ENCODE data around the gene KIR2DL1.
"Not testable (repeated sequence)": the region's sequence is repeated elsewhere in the genome, so short reads cannot be mapped to it uniquely, and the experiment has no call there.

The KIR2DL1 gene

DNA sequence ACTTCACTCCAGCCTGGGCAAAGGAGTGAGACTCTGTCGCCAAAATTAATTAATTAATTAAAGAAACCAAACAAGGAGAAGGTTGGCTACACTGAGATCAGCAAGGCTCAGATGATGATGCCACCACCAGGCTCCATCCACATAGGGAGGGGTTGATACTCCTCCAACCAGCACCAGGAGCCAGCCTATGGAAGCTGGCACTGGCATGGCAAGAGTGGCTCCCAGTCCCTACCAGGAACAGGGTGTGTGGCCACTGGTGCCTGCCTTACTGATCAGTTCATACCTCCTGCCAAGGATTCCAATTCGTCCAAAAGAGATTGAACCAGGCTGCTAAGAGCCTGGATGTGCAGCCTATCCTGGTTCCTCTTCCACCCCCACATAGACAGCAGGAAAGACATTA lies 3.1 kb downstream of the KIR2DL1 start:
- not testable (repeated sequence) for DNase-seq

DNA sequence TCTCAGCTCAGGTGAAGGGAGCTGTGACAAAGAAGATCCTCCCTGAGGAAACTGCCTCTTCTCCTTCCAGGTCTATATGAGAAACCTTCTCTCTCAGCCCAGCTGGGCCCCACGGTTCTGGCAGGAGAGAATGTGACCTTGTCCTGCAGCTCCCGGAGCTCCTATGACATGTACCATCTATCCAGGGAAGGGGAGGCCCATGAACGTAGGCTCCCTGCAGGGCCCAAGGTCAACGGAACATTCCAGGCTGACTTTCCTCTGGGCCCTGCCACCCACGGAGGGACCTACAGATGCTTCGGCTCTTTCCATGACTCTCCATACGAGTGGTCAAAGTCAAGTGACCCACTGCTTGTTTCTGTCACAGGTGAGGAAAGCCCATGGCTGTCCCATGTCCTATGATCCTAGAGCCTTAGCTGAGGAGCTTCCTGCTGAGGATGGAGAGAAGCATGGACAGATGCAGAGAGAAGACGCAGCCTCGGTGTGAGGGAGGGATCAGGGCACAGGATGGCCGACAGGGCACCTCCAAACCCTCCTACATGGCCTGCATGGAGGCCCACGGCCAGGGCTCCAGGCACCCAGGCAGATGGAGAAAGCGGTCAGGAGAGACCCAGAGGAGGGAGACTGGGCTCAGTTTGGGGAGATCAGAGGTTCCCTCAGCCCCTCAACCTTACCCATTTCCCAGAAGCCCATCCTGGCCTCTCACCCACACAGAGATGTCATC lies 5.7 kb downstream of the KIR2DL1 start:
- DNase-seq: not testable (repeated sequence)

DNA sequence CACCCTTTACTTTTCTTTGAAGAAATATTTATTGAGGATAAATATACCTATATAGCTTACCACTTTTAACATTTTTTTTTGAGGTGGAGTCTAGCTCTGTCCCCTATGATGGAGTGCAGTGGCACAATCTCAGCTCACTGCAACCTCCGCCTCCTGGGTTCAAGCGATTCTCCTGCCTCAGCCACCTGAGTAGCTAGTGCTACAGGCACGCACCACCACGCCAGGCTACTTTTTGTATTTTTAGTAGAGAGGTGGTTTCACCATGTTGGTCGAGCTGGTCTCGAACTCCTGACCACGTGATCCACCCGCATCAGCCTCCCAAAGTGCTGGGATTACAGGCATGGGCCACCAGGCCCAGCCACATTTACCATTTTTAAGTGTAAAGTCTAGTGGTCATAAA lies 6.2 kb downstream of the KIR2DL1 start:
- not testable (repeated sequence) for DNase-seq

DNA sequence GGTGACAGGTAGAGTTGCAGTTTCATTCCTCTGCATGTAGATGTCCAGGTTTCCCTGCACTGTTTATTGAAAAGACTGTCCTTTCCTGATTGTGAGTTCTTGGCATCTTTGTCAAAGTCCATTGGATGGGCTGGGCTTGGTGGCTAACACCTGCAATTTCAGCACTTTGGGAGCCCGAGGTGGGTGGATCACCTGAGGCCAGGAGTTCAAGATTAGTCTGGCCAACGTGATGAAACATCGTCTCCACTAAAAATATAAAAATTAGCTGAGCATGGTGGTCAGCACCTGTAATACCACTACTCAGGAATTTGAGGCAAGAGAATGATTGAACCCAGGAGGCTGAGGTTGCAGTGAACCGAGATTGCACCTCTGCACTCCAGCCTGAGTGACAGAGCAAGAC lies 8.3 kb downstream of the KIR2DL1 start:
- not testable (repeated sequence) for DNase-seq

DNA sequence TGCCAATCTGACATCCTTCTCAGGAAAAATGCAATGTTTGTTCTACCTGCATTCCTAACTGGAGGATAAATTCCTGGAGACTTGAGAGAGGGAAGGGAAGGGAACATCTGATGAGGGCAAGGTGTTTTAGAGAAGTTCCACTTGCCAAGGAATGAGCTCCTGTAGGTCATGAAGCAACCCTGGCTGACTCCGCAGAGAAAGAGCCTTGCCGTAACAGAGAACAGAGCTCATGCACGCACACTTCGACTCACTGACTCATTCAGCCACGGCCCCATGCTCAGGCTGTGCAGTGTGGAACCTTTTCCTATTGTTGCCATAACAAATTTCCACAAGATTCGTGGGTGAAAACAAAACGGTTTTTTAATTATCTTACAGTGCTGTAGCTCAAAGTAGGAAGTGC lies 9.3 kb downstream of the KIR2DL1 start:
- not testable (repeated sequence) for DNase-seq

DNA sequence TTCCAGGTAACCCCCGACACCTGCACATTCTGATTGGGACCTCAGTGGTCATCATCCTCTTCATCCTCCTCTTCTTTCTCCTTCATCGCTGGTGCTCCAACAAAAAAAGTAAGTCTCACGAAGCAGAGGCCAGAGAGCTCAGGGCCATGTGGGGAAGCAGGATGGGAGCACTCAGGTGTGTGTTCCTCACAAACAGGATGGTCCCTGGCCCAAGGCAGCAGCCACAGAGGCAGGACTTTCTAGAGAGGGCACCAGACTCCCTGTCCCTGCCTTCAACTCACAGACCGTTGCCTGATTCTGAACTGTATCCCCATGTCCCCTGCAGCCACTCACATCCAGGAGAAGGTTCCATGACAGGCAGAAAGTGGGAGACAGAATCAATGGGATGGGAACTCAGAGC lies 13.3 kb downstream of the KIR2DL1 start:
- DNase-seq: not testable (repeated sequence)

DNA sequence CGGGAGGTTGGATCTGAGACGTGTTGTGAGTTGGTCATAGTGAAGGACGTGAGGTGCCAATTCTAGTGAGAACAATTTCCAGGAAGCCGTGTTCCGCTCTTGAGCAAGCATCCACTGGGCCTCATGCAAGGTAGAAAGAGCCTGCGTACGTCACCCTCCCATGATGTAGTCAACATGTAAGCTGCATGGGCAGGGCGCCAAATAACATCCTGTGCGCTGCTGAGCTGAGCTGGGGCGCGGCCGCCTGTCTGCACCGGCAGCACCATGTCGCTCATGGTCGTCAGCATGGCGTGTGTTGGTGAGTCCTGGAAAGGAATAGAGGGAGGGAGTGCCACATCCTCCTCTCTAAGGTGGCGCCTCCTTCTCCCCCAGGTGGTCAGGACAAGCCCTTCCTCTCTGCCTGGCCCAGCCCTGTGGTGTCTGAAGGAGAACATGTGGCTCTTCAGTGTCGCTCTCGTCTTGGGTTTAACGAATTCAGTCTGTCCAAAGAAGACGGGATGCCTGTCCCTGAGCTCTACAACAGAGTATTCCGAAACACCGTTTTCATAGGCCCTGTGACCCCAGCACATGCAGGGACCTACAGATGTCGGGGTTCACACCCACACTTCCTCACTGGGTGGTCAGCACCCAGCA lies 16.6 kb downstream of the KIR2DL1 start:
- not testable (repeated sequence) for DNase-seq

DNA sequence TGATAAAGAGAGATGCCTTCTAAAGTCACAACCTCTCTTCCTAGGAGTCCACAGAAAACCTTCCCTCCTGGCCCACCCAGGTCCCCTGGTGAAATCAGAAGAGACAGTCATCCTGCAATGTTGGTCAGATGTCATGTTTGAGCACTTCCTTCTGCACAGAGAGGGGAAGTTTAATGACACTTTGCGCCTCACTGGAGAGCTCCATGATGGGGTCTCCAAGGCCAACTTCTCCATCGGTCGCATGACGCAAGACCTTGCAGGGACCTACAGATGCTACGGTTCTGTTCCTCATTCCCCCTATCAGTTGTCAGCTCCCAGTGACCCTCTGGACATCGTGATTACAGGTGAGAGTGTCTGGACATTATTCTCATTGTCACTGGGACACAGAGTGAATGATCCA lies 18.6 kb downstream of the KIR2DL1 start:
- DNase-seq: not testable (repeated sequence)

DNA sequence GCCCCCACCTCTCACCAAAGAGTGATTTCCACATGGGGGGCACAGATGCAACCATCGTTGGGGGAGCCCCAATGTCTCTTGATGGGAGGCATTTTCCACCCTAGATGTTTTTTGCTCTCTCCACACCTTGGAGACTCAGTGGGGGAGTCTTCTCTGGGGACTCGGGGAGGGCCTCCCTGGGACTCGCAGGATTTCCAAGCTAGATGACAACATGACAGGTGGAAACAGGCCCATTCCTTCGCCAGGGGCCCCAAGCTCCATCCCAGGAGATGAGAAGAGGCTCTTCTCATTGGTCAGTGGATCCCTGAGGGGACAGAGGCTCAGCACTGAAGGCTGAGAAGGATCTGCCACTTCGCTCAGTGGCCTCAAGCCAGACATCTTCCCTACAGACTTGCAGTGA lies 21.1 kb downstream of the KIR2DL1 start:
- no peak for DNase-seq

DNA sequence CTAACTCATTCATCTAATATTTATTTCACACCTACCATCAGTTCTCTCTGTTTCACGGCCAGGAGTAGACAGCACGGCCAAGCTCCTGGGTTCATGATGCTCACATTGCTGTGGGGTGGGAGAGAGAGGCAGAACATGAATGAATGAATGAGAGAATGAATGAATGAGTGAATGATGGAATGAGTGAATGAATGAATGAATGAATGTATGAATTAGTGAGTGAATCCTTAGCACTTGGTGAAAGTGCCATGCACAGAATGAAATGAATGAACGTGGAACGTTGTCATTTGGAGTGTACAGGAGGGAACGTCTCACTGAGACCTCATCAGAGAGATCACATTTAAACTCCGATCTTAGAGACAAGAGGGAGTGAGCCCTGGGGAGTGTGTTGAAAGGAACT lies 21.9 kb downstream of the KIR2DL1 start:
- DNase-seq: no peak

DNA sequence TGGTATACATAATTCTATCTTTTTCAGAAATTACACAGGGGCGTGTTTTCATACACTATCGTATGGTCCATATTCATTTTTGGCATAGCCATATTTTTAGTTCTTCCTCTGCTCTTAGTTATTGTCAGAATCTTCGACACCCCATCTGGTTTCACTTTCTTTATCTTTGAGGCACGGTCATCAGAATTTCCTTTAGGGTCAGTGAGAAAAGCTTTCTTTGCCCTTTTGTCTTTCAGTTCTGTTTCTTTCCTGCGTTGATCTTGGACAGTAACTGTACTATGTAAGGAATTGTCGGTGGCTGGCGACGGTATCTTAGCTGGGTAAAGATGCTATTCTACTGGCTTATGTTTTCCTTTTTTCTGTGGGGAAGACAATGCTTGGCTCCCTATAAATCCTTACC lies 23.2 kb downstream of the KIR2DL1 start:
- DNase-seq: no peak

DNA sequence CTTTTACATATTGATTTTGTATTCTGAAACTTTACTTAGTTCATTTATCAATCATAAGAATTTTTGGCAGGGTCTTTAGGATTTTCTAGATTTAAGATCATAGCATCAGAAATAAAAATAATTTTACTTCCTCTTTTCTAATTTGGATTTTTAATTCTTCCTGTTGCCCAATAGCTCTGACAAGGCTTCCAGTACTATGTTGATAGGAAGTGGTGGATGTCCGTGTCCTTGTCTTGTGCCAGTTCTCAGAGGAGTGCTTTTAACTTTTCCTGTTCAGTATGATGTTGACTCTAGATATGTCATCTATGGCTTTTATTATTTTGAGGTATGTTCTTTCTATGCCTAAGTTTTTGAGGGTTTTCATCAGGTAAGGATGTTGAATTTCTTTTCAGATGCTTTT lies 26.2 kb downstream of the KIR2DL1 start:
- no peak for DNase-seq

DNA sequence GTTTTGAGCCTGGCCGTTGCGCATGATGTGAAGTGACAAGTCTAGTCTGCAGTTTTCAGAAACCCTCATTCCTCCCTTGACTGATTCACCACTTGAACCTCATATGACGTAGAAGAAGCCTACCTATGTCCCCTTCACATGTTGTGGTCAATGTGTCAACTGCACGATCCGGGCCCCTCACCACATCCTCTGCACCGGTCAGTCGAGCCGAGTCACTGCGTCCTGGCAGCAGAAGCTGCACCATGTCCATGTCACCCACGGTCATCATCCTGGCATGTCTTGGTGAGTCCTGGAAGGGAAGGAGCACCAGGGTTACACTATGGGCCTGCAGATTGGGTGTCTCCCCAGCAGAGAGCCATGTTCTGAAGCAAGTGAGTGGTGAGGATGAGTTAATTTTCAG lies 33.8 kb downstream of the KIR2DL1 start, which contains the start of gene KIR2DL4:
Gene KIR2DL4 (plus strand): TSS at position 201 of the 400 bp plus-strand sequence. CDS start 42 bp downstream, at position 243.
- no peak for DNase-seq

DNA sequence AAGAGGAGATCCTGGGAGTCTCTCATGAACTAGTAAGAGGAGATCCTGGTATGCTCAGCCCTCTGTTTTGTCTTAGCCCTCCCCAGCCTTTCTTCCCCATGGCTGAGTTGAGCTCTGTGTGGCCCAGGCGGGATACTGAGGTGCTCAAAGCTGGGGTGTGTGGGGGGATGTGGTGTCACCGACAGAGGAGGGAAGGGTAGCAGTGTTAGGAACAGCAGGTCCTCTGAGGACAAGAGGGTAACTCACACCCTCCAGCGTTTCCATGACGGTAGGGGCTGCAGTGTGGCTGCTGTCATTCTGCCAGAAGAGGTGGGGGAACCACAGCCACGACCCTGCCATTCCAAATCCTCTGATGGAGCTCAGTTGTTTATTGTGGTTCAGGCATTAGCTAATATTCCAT lies 34.5 kb downstream of the KIR2DL1 start:
- DNase-seq: no peak

DNA sequence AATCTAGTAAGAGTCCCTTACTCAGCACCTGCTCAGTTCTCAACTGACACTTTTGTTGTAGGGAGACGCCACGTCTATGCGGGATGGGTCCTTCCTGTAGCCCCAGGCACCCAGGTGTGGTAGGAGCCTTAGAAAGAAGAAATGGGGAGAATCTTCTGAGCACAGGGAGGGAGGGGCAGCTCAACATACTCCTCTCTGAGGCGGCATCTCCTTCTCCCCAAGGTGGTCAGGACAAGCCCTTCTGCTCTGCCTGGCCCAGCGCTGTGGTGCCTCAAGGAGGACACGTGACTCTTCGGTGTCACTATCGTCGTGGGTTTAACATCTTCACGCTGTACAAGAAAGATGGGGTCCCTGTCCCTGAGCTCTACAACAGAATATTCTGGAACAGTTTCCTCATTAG lies 35.0 kb downstream of the KIR2DL1 start:
- DNase-seq: no peak

DNA sequence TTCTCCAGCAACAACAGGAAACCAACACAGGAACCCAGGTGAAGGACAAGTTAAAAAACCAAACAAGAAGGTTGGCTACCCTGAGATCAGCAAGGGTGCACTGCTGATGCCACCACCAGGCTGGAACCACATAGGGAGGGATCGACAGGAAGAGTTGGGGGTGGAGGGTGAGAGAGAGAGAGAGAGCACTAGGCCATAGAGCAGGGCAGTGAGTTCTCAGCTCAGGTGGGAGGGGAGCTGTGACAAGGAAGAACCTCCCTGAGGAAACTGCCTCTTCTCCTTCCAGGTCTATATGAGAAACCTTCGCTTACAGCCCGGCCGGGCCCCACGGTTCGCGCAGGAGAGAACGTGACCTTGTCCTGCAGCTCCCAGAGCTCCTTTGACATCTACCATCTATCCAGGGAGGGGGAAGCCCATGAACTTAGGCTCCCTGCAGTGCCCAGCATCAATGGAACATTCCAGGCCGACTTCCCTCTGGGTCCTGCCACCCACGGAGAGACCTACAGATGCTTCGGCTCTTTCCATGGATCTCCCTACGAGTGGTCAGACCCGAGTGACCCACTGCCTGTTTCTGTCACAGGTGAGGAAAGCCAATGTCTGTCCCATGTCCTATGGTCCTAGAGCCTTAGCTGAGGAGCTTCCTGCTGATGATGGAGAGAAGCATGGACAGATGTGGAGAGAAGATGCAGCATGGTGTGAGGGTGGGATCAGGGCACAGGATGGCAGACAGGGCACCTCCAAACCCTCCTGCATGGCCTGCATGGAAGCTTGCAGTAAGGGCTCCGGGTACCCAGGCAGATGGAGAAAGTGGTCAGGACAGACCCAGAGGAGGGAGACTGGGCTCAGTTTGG lies 36.3 kb downstream of the KIR2DL1 start:
- no peak for DNase-seq

DNA sequence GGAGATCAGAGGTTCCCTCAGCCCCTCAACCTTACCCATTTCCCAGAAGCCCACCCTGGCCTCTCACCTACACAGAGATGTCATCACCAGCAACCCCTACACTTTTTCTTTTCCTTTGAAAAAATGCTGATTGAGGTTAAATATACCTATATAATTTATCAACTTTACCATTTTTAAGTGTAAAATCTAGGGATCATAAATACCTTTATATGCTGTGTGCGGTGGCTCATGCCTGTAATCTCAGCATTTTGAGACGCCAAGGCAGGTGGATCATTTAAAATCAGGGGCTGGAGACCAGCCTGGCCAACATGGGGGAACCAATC lies 36.9 kb downstream of the KIR2DL1 start:
- no peak for DNase-seq

DNA sequence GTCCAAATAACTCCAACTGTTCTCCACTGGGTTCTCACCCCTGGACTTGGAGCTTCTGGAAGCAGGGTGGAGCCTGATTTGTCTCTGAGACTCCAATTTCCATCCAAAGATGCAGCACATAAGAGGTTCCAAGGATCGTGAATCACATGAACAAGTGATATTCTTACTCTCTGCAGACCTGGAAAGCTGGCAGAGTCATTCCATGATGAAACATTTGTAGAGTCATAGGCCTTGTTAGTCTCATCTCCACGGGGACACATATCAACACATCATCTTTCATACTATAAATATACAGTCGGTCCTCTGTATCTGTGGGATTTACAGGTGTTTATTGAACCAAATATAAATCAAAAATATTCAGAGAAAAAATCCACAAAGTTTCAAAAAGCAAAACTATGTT lies 45.0 kb downstream of the KIR2DL1 start:
- DNase-seq: not testable (repeated sequence)

DNA sequence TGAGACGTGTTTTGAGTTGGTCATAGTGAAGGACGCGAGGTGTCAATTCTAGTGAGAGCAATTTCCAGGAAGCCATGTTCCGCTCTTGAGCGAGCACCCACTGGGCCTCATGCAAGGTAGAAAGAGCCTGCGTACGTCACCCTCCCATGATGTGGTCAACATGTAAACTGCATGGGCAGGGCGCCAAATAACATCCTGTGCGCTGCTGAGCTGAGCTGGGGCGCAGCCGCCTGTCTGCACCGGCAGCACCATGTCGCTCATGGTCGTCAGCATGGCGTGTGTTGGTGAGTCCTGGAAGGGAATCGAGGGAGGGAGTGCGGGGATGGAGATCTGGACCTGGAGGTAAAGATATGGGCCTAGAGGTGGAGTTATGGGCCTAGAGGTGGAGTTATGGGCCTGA lies 46.7 kb downstream of the KIR2DL1 start, which contains the start of gene KIR3DL1:
Gene KIR3DL1 (plus strand): TSS at position 218 of the 400 bp plus-strand sequence.
- DNase-seq: not testable (repeated sequence)

DNA sequence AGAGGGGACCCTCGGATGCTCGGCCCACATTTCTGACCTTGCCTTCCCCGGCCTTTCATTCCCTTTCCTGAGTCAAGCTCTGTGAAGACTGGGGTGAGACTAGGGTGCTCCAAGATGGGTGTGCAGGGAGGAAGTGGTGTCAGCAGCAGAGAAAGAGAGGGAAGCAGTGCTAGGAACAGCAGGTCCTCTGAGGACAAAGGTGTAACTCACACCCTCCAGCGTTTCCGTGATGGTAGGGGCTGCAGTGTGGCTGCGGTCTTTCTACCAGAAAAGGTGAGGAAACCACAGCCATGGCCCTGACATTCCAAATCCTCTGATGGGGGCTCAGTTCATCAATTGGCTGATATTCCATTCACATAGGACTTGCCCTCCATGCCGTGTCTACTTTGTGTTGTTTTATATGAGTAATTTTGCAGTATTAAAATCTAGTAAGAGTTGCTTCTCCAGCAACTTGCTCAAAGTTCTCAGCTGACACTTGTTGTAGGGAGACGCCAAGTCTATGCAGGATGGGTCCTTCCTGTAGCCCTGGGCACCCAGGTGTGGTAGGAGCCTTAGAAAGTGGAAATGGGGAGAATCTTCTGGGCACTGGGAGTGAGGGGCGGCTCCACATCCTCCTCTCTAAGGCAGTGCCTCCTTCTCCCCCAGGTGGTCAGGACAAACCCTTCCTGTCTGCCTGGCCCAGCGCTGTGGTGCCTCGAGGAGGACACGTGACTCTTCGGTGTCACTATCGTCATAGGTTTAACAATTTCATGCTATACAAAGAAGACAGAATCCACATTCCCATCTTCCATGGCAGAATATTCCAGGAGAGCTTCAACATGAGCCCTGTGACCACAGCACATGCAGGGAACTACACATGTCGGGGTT lies 48.3 kb downstream of the KIR2DL1 start:
- DNase-seq: no peak

DNA sequence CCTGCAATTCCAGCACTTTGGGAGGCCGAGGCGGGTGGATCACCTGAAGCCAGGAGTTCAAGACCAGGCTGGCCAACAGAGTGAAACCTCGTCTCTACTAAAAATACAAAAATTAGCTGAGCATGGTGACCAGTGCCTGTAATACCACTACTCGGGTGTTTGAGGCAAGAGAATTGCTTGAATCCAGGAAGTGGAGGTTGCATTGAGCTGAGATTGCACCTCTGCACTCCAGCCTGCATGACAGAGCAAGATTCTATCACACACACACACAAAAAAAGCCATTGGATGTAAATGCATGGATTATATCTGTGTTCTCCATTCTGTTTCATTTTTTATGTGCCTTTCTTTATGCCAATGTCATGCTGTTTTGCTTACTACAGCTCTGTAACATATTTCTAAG lies 54.8 kb downstream of the KIR2DL1 start:
- not testable (repeated sequence) for DNase-seq

DNA sequence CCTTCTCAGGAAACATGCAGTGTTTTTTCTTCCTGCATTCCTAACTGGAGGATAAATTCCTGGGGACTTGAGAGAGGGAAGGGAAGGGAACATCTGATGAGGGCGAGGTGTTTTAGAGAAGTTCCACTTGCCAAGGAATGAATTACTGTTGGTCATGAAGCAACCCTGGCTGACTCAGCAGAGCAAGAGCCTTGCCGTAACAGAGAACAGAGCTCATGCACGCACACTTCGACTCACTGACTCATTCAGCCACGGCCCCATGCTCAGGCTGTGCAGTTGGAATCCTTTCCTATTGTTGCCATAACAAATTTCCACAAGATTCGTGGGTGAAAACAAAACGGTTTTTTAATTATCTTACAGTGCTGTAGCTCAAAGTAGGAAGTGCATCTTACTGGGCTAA lies 55.7 kb downstream of the KIR2DL1 start:
- DNase-seq: not testable (repeated sequence)

DNA sequence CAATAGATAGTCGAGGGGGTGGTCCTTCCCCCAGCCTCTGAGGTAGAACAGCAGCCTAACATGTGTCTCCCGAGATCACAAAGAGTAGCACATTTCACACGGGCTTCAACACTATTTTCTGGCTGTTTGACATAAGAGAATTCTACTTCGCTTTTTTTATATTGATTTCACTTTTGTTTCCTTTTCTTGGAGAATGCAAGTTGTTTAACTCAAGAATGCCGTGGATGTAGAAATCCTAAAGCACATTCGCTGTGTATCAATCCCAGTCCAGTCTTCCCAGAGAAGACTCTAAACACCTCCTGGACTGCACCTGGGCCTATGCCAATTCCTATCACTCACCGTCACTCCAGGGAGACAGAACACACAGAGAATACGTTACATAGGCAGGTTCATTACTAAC lies 58.5 kb downstream of the KIR2DL1 start:
- not testable (repeated sequence) for DNase-seq

Data from activated effector memory CD4-positive, alpha-beta T cell treated with anti-CD3 and anti-CD28 coated beads, Interleukin-2, amount 50 U/mL, for 16 hours (primary cell).